GM12801 (cell line): Measurements from ENCODE around the gene MEAF6.

Source experiments
- CTCF ChIP-seq: IDR thresholded peaks from one replicate; pipeline ENCODE4 v1.5.1; 2011; ENCODE audit warnings: control low read depth; ENCODE audit not compliant: insufficient read length; ENCODE audit errors: extremely low read depth

The MEAF6 gene

GRCh38 chr1:37493336-37494098 is 21.0 kb downstream of the MEAF6 start:
- no peak for TF ChIP-seq CTCF

- no peak for TF ChIP-seq CTCF
Measured at GRCh38 chr1:37487619-37487984, 27.0 kb downstream of the MEAF6 start.

GRCh38 chr1:37486680-37487618 is 27.6 kb downstream of the MEAF6 start:
- TF ChIP-seq CTCF = no peak

- TF ChIP-seq CTCF = no peak
Measured at GRCh38 chr1:37485902-37486679, 28.5 kb downstream of the MEAF6 start.

GRCh38 chr1:37484325-37485051 is 30.1 kb downstream of the MEAF6 start:
- TF ChIP-seq CTCF = no peak

GRCh38 chr1:37483785-37484184 is 30.8 kb downstream of the MEAF6 start:
- no peak for TF ChIP-seq CTCF
